HCT116 (cell line): ENCODE data around the gene CBFA2T3. TPM values are rescaled to one million over a fixed set of nuclear protein-coding genes. Genes with fewer than 3 reads are reported as not detected.

Source experiments
- ATAC-seq: fragments of 200-7000 bp; cut with Tn5 transposase; 2 replicates; pipeline ENCODE4 v1.9.1; 2020; ENCODE audit warnings: mild to moderate bottlenecking, moderate library complexity
- BruUV-seq: library from RNA; stranded (reverse); fragments of 400-500 nt; replicated peaks from 2 replicates; lab custom pipeline; 2021; lab: Mats Ljungman, UMichigan
- CTCF ChIA-PET: fragments of 300-600 bp; sonication (Branson Sonifier 250); formaldehyde crosslinking; loops from one replicate; lab custom pipeline; 2021; ENCODE audit warnings: antibody characterized with exemption; lab: Charles Lee
- POLR2A ChIA-PET: fragments of 300-600, 350-600 bp; sonication (Branson Sonifier 250); formaldehyde crosslinking; loops from one replicate; lab custom pipeline; 2021; ENCODE audit warnings: antibody characterized with exemption; lab: Charles Lee
- RAD21 ChIA-PET, 2 experiments: fragments of 300-600 bp; sonication (Branson Sonifier 250); formaldehyde crosslinking; loops; one replicate each; lab custom pipeline; 2023; ENCODE audit warnings: low total read pairs in 2 of 2; ENCODE audit not compliant: uncharacterized antibody in 2 of 2, unreplicated experiment in 2 of 2, low non-redundant PET in 1 of 2; lab: Charles Lee
- DNase-seq: peaks from one replicate; pipeline ENCODE4 v3.0.0-alpha.2; 2010; ENCODE audit warnings: low read depth, low spot score
- H2AFZ ChIP-seq: fragments of 200-600 bp; shearing (Covaris generic), sonication (generic); 2 replicates; pipeline ENCODE4 v1.6.1; 2017; ENCODE audit warnings: low read depth, mixed run types, mixed read lengths, antibody characterized with exemption, low read length; ENCODE audit not compliant: poor library complexity, severe bottlenecking
- H3K27ac ChIP-seq: 2 replicates; pipeline ENCODE4 v1.5.1; 2012; ENCODE audit warnings: low read depth, low read length
- H3K27me3 ChIP-seq: fragments of 200-600 bp; sonication (generic); 2 replicates; pipeline ENCODE4 v1.6.1; 2016; ENCODE audit warnings: mixed run types, low read length, mixed read lengths; ENCODE audit not compliant: insufficient read depth
- H3K36me3 ChIP-seq, 2 experiments: fragments of 200-500 bp in 1 of 2; fragments of 200-600 bp in 1 of 2; sonication (Bioruptor generic) in 1 of 2; sonication (generic) in 1 of 2; 2 replicates each; pipeline versions ENCODE4 v1.5.1 to v1.6.1; 2014 to 2016; ENCODE audit warnings: low read length in 2 of 2, inconsistent platforms in 1 of 2, mixed read lengths in 1 of 2, mixed run types in 1 of 2; ENCODE audit not compliant: insufficient read depth in 2 of 2, control insufficient read depth in 1 of 2
- H3K4me1 ChIP-seq, 2 experiments: fragments of 200-600 bp in 1 of 2; sonication (generic) in 1 of 2; 2 replicates each; pipeline versions ENCODE4 v1.5.1 to v1.6.1; 2012 to 2017; ENCODE audit warnings: low read length in 2 of 2, inconsistent platforms in 1 of 2, mild to moderate bottlenecking in 1 of 2, mixed read lengths in 1 of 2, mixed run types in 1 of 2, moderate library complexity in 1 of 2; ENCODE audit not compliant: insufficient read depth in 2 of 2, control insufficient read depth in 1 of 2
- H3K4me2 ChIP-seq: fragments of 200-600 bp; sonication (generic); 2 replicates; pipeline ENCODE4 v1.6.1; 2017; ENCODE audit warnings: mixed run types, low read length, mixed read lengths
- H3K4me3 ChIP-seq, 2 experiments: fragments of 200-600 bp in 1 of 2; sonication (generic) in 1 of 2; replicated peaks in 1 of 2; 2 replicates each; pipeline ENCODE4 v1.5.1; 2011 to 2016; ENCODE audit warnings: low read length in 2 of 2, control low read depth in 1 of 2, low read depth in 1 of 2, mild to moderate bottlenecking in 1 of 2, mixed read lengths in 1 of 2, mixed run types in 1 of 2
- H3K79me2 ChIP-seq: fragments of 200-600 bp; sonication (generic); 2 replicates; pipeline ENCODE4 v1.6.1; 2017; ENCODE audit warnings: mild to moderate bottlenecking, mixed run types, low read length, moderate library complexity, mixed read lengths; ENCODE audit not compliant: insufficient read depth
- H3K9ac ChIP-seq: fragments of 200-600 bp; sonication (generic); 2 replicates; pipeline ENCODE4 v1.6.1; 2016; ENCODE audit warnings: low read length, mixed read lengths
- H3K9me2 ChIP-seq: fragments of 200-600 bp; sonication (generic), shearing (Covaris generic); 2 replicates; pipeline ENCODE4 v1.6.1; 2017; ENCODE audit warnings: mixed run types, mild to moderate bottlenecking, moderate library complexity; ENCODE audit not compliant: insufficient read depth
- H3K9me3 ChIP-seq, 2 experiments: fragments of 200-500 bp in 1 of 2; fragments of 200-600 bp in 1 of 2; sonication (Bioruptor generic) in 1 of 2; sonication (generic) in 1 of 2; 2 replicates each; pipeline ENCODE4 v1.6.1; 2014 to 2017; ENCODE audit warnings: low read length in 2 of 2, mixed read lengths in 2 of 2, inconsistent platforms in 1 of 2, low read depth in 1 of 2, mild to moderate bottlenecking in 1 of 2, mixed run types in 1 of 2, moderate library complexity in 1 of 2; ENCODE audit not compliant: control insufficient read depth in 1 of 2, insufficient read depth in 1 of 2
- H4K20me1 ChIP-seq: fragments of 200-600 bp; sonication (generic), shearing (Covaris generic); 2 replicates; pipeline ENCODE4 v1.6.1; 2017; ENCODE audit warnings: mixed run types, mild to moderate bottlenecking, moderate library complexity; ENCODE audit not compliant: insufficient read depth
- CBX3 ChIP-seq: IDR thresholded peaks from 2 replicates; pipeline ENCODE4 v1.6.1; 2012; ENCODE audit warnings: low read depth
- CEBPB ChIP-seq: IDR thresholded peaks from 2 replicates; pipeline ENCODE4 v1.6.1; 2012; ENCODE audit warnings: low read depth
- EGR1 ChIP-seq: IDR thresholded peaks from 2 replicates; pipeline ENCODE4 v1.6.1; 2012; ENCODE audit warnings: low read depth
- EZH2 ChIP-seq: fragments of 200-600 bp; sonication (generic); IDR thresholded peaks from 2 replicates; pipeline ENCODE4 v1.6.1; 2017; ENCODE audit warnings: antibody characterized with exemption, mixed run types
- EZH2phosphoT487 ChIP-seq: fragments of 200-600 bp; IDR thresholded peaks from 2 replicates; pipeline ENCODE4 v1.6.1; 2018; ENCODE audit warnings: antibody characterized with exemption, borderline replicate concordance
- FOSL1 ChIP-seq: IDR thresholded peaks from 2 replicates; pipeline ENCODE4 v1.6.1; 2012; ENCODE audit warnings: low read depth
- JUND ChIP-seq: IDR thresholded peaks from 2 replicates; pipeline ENCODE4 v1.6.1; 2012
- MAX ChIP-seq: IDR thresholded peaks from 2 replicates; pipeline ENCODE4 v1.6.1; 2012
- POLR2A ChIP-seq: IDR thresholded peaks from 2 replicates; pipeline ENCODE4 v1.7.0; 2011; ENCODE audit warnings: borderline replicate concordance; ENCODE audit not compliant: insufficient read depth, insufficient read length; ENCODE audit errors: extremely low read depth
- POLR2AphosphoS5 ChIP-seq: IDR thresholded peaks from 2 replicates; pipeline ENCODE4 v1.6.1; 2011; ENCODE audit warnings: mild to moderate bottlenecking, low read depth, low read length, moderate library complexity
- RAD21 ChIP-seq: IDR thresholded peaks from 2 replicates; pipeline ENCODE4 v1.6.1; 2012; ENCODE audit warnings: low read depth, mild to moderate bottlenecking
- REST ChIP-seq: IDR thresholded peaks from 2 replicates; pipeline ENCODE4 v1.6.1; 2012; ENCODE audit warnings: low read depth
- SIN3A ChIP-seq: IDR thresholded peaks from 2 replicates; pipeline ENCODE4 v1.6.1; 2012; ENCODE audit warnings: low read depth
- SRF ChIP-seq: IDR thresholded peaks from 2 replicates; pipeline ENCODE4 v1.6.1; 2012; ENCODE audit warnings: low read depth
- TCF7L2 ChIP-seq: IDR thresholded peaks from 2 replicates; pipeline ENCODE4 v1.7.0; 2011; ENCODE audit warnings: borderline replicate concordance, inconsistent platforms; ENCODE audit not compliant: insufficient read depth, insufficient read length; ENCODE audit errors: extremely low read depth
- YY1 ChIP-seq: IDR thresholded peaks from 2 replicates; pipeline ENCODE4 v1.6.1; 2011; ENCODE audit warnings: low read length, low read depth, moderate library complexity, mild to moderate bottlenecking; ENCODE audit not compliant: insufficient replicate concordance; ENCODE audit errors: extremely low read depth
- ZFX ChIP-seq: fragments of 450-650 bp; IDR thresholded peaks from 2 replicates; pipeline ENCODE4 v1.6.1; 2017
- ZNF274 ChIP-seq: fragments of 200-500 bp; sonication (Bioruptor generic); IDR thresholded peaks from 2 replicates; pipeline ENCODE4 v1.6.1; 2014; ENCODE audit warnings: mild to moderate bottlenecking, low read depth, low read length, inconsistent platforms
- intact Hi-C: fragments of 100-400 bp; cut with micrococcal nuclease; formaldehyde crosslinking; loops from 2 replicates; pipeline ENCODE4 v1.10.0; 2022
- total RNA-seq: library from RNA; stranded (reverse); gene quantifications from one replicate; pipeline ENCODE4 v1.2.1, GENCODE V29; 2021; ENCODE audit not compliant: unreplicated experiment
- TF ChIP-seq, protein P1 (sequence below), 3 experiments: fragments of 200-600 bp in 1 of 3; sonication (generic) in 1 of 3; IDR thresholded peaks in 2 of 3; conservative IDR thresholded peaks in 1 of 3; 2 replicates each; pipeline ENCODE4 v1.5.1; 2012 to 2017; ENCODE audit warnings: low read depth in 2 of 3, low read length in 2 of 3, antibody characterized with exemption in 1 of 3, borderline replicate concordance in 1 of 3, control low read depth in 1 of 3, mild to moderate bottlenecking in 1 of 3, mixed read lengths in 1 of 3, mixed run types in 1 of 3, moderate library complexity in 1 of 3; ENCODE audit not compliant: insufficient read depth in 1 of 3

CBFA2T3 gene
- total RNA-seq, 1 experiment from 2014 or later = 19.1 TPM

DNA sequence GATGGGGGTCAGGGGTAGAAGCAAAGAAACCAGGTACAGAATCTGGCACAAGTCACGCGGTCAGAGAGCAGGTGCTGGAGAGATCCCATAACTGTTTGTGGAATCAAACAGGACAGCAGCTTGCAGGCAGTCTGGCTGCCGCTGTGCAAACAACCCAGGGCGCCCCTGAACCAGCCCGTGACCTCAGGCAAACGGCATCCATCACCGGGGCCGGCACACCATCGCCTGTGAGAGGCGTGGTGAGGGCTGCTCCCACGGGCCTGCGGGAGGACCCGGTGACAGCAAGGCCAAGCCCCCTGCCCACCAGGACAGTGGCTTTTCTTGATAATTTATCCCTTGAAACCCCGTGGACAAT is 47.9 kb downstream of the CBFA2T3 start:
- Histone ChIP-seq H3K9me3 (no peaks in the 10 kb centered on the region; a peak in 1 of 4 replicates), H2AFZ (no peak overlapping the region), H3K9ac (no peak overlapping the region), H3K79me2 (no peaks in the 10 kb centered on the region; the same call in 1 of the 2 replicates), H3K4me2 (no peak overlapping the region), H3K9me2 (no peaks in the 10 kb centered on the region), H3K27ac (no peak overlapping the region), H3K4me3 (no peak overlapping the region), H4K20me1 (no peaks in the 10 kb centered on the region), H3K27me3 (no peaks in the 10 kb centered on the region), H3K4me1 (peaks cover 32 to 37% of the 10 kb centered on the region in 2 experiments), H3K36me3 (no peaks in the 10 kb centered on the region)
- intact Hi-C loops = no loop called here
- no peak for ATAC-seq
- ChIA-PET CTCF (no interaction called here), RAD21 (no interaction called here), POLR2A (no interaction called here)
- TF ChIP-seq ZNF274 (no peak), RAD21 (no peak), YY1 (no peak), SIN3A (no peak), EZH2 (no peak), EZH2phosphoT487 (no peak), SRF (no peak), ZFX (no peak), JUND (no peak), EGR1 (no peak), POLR2AphosphoS5 (no peak), POLR2A (no peak), FOSL1 (no peak), CBX3 (no peak), REST (no peak), TCF7L2 (no peak), MAX (no peak), CEBPB (no peak)
- TF ChIP-seq, protein P1, sequence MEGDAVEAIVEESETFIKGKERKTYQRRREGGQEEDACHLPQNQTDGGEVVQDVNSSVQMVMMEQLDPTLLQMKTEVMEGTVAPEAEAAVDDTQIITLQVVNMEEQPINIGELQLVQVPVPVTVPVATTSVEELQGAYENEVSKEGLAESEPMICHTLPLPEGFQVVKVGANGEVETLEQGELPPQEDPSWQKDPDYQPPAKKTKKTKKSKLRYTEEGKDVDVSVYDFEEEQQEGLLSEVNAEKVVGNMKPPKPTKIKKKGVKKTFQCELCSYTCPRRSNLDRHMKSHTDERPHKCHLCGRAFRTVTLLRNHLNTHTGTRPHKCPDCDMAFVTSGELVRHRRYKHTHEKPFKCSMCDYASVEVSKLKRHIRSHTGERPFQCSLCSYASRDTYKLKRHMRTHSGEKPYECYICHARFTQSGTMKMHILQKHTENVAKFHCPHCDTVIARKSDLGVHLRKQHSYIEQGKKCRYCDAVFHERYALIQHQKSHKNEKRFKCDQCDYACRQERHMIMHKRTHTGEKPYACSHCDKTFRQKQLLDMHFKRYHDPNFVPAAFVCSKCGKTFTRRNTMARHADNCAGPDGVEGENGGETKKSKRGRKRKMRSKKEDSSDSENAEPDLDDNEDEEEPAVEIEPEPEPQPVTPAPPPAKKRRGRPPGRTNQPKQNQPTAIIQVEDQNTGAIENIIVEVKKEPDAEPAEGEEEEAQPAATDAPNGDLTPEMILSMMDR (IDR thresholded peaks at IDR 0.05 in 2 of 3, conservative IDR thresholded peaks at IDR 0.05 in 1 of 3; ENCODE audit: borderline replicate concordance in 1 of 3, insufficient read depth in 1 of 3, low read depth in 2 of 3, low read length in 2 of 3) = no peak
- no peak for DNase-seq
- no TSS peak for BruUV-seq
